CD4-positive, alpha-beta T cell (primary cell): Measurements from ENCODE around the gene ASTN1. TPM values are rescaled to one million over a fixed set of nuclear protein-coding genes. Genes with fewer than 3 reads are reported as not detected.

Experiments
- ATAC-seq: fragments of 200-7000 bp; cut with Tn5 transposase; one replicate; pipeline ENCODE4 v1.10.0; 2022; ENCODE audit warnings: mild to moderate bottlenecking; ENCODE audit not compliant: poor library complexity
- CTCF ChIA-PET: fragments of 350-600 bp; sonication (Branson Sonifier 250); formaldehyde crosslinking; loops from one replicate; lab custom pipeline; 2021; ENCODE audit warnings: antibody characterized with exemption, inconsistent platforms; lab: Charles Lee
- POLR2A ChIA-PET: fragments of 350-600 bp; sonication (Branson Sonifier 250); formaldehyde crosslinking; loops from one replicate; lab custom pipeline; 2021; ENCODE audit warnings: antibody characterized with exemption, inconsistent platforms; lab: Charles Lee
- DNase-seq, 14 experiments: peaks; one replicate each; pipeline ENCODE4 v3.0.0-alpha.2; 2013 to 2020; ENCODE audit warnings: mixed read lengths in 2 of 14
- H3K27ac ChIP-seq, 2 donors: one replicate each; pipeline versions ENCODE4 v1.5.1 to v1.7.0; 2013; ENCODE audit warnings: low read length in 2 of 2, low read depth in 1 of 2, mild to moderate bottlenecking in 1 of 2
- H3K27me3 ChIP-seq, 2 experiments: 1 replicate in 1 of 2; 2 replicates in 1 of 2; pipeline versions ENCODE4 v1.6.1 to v1.7.0; 2013; ENCODE audit warnings: low read length in 2 of 2, control low read depth in 1 of 2, mild to moderate bottlenecking in 1 of 2, moderate library complexity in 1 of 2; ENCODE audit not compliant: insufficient read depth in 2 of 2, control insufficient read depth in 1 of 2
- H3K36me3 ChIP-seq: one replicate; pipeline ENCODE4 v1.6.1; 2013; ENCODE audit warnings: low read length, control low read depth; ENCODE audit not compliant: insufficient read depth
- H3K4me1 ChIP-seq: one replicate; pipeline ENCODE4 v1.6.1; 2013; ENCODE audit warnings: low read length, control low read depth; ENCODE audit not compliant: insufficient read depth
- H3K4me3 ChIP-seq: one replicate; pipeline ENCODE4 v1.5.1; 2013; ENCODE audit warnings: mild to moderate bottlenecking, low read length, moderate library complexity
- H3K9me3 ChIP-seq, 2 experiments: 1 replicate in 1 of 2; 2 replicates in 1 of 2; pipeline versions ENCODE4 v1.6.1 to v1.7.0; 2013; ENCODE audit warnings: low read length in 2 of 2, mild to moderate bottlenecking in 2 of 2, control low read depth in 1 of 2, moderate library complexity in 1 of 2; ENCODE audit not compliant: control insufficient read depth in 1 of 2, insufficient read depth in 1 of 2
- H3K27ac Mint-ChIP-seq: one replicate; pipeline ENCODE4 v1.8.0; 2020; ENCODE audit warnings: mixed read lengths
- H3K27me3 Mint-ChIP-seq: one replicate; pipeline ENCODE4 v1.8.0; 2021; ENCODE audit warnings: mixed read lengths
- H3K36me3 Mint-ChIP-seq: one replicate; pipeline ENCODE4 v1.8.0; 2021; ENCODE audit warnings: low read depth, mixed read lengths
- H3K4me1 Mint-ChIP-seq: one replicate; pipeline ENCODE4 v1.8.0; 2021; ENCODE audit warnings: low read depth, mixed read lengths
- H3K4me3 Mint-ChIP-seq: one replicate; pipeline ENCODE4 v1.8.0; 2020; ENCODE audit warnings: mild to moderate bottlenecking, mixed read lengths
- H3K9me3 Mint-ChIP-seq: one replicate; pipeline ENCODE4 v1.8.0; 2020; ENCODE audit warnings: mixed read lengths
- intact Hi-C, 2 experiments: fragments of 100-400 bp; cut with DNase I in 1 of 2; cut with micrococcal nuclease in 1 of 2; formaldehyde crosslinking; loops; one replicate each; pipeline versions ENCODE4 v1.15.1 to v1.9.0; 2023 to 2025; cut with DNase I, micrococcal nuclease
- total RNA-seq, 174 experiments: library from RNA in 2 of 174; stranded (reverse) in 2 of 174; gene quantifications; one replicate each; pipeline ENCODE4 v1.2.3 and lab custom pipeline; 2021 to 2026
- TF ChIP-seq, protein P1 (sequence below): fragments of 200-600 bp; IDR thresholded peaks from one replicate; pipeline ENCODE4 v1.8.0; 2022; ENCODE audit warnings: antibody characterized with exemption, mild to moderate bottlenecking

ASTN1 gene
- total RNA-seq, 2 experiments from 2014 or later: not detected

DNA sequence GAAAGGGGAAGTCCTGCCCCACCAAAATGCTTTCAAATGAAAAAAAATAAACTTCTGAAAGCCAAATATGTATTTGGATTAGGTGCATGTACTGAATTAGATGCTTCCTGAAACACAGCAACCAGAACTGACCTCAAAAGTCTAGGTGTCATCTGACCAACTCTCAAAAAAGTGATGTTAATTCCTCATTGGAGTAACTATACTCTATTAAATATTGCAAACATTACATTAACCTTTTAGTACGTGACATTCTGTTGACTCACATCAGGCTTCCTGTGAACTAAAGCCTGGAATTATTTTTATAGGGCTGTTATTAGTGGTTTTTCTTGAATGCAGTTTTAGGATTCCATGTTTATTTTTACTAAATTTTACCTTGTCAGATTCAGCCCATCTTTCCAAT, 73.5 kb downstream of the ASTN1 start:
- no peak overlapping the region for H3K27ac ChIP-seq
- H3K9me3 ChIP-seq: no peaks in the 10 kb centered on the region
- ChIA-PET POLR2A (no interaction called here), CTCF (no interaction called here)
- DNase-seq: no peak
- H3K4me3 ChIP-seq: no peak overlapping the region
- H3K4me3 Mint-ChIP-seq: no peak overlapping the region
- no peaks in the 10 kb centered on the region for H3K27me3 ChIP-seq
- H3K27me3 Mint-ChIP-seq: no peaks in the 10 kb centered on the region
- H3K36me3 ChIP-seq: no peaks in the 10 kb centered on the region
- TF ChIP-seq, protein P1, sequence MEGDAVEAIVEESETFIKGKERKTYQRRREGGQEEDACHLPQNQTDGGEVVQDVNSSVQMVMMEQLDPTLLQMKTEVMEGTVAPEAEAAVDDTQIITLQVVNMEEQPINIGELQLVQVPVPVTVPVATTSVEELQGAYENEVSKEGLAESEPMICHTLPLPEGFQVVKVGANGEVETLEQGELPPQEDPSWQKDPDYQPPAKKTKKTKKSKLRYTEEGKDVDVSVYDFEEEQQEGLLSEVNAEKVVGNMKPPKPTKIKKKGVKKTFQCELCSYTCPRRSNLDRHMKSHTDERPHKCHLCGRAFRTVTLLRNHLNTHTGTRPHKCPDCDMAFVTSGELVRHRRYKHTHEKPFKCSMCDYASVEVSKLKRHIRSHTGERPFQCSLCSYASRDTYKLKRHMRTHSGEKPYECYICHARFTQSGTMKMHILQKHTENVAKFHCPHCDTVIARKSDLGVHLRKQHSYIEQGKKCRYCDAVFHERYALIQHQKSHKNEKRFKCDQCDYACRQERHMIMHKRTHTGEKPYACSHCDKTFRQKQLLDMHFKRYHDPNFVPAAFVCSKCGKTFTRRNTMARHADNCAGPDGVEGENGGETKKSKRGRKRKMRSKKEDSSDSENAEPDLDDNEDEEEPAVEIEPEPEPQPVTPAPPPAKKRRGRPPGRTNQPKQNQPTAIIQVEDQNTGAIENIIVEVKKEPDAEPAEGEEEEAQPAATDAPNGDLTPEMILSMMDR: no peak
- ATAC-seq: no peak
- no peaks in the 10 kb centered on the region for H3K9me3 Mint-ChIP-seq
- no peaks in the 10 kb centered on the region for H3K4me1 ChIP-seq
- no peak overlapping the region for H3K27ac Mint-ChIP-seq
- H3K4me1 Mint-ChIP-seq: no peaks in the 10 kb centered on the region
- no peaks in the 10 kb centered on the region for H3K36me3 Mint-ChIP-seq
- intact Hi-C loops: no loop called here

DNA sequence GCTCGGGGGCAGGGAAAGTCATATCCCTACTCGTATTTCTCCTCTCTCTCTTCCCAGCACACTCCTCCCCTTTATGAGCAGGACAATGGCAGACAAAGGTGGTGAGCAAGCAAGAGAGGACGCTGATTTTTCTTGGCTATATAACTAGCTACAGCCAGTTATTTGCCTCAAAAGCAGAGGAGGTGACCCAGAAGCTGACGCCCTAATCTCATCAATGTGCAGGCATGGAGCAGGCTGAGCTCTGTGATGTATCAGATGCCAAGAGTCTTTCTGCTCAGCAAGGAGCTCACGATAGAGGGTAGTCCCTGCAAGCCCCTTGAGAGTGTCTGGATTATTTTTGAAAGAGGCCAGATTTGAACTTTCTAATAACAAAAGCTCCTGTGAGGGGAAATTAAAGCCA, 75.5 kb downstream of the ASTN1 start:
- no peaks in the 10 kb centered on the region for H3K36me3 ChIP-seq
- H3K9me3 ChIP-seq: no peaks in the 10 kb centered on the region
- H3K27ac Mint-ChIP-seq: no peak overlapping the region
- ATAC-seq: no peak
- no peaks in the 10 kb centered on the region for H3K36me3 Mint-ChIP-seq
- DNase-seq: no peak
- H3K9me3 Mint-ChIP-seq: no peaks in the 10 kb centered on the region
- H3K27me3 Mint-ChIP-seq: no peaks in the 10 kb centered on the region
- POLR2A ChIA-PET: no interaction called here
- H3K4me3 Mint-ChIP-seq: no peak overlapping the region
- no peaks in the 10 kb centered on the region for H3K4me1 ChIP-seq
- no peaks in the 10 kb centered on the region for H3K4me1 Mint-ChIP-seq
- TF ChIP-seq, protein P1: no peak
- H3K27ac ChIP-seq: no peak overlapping the region
- intact Hi-C loops: no loop called here
- H3K4me3 ChIP-seq: no peak overlapping the region
- CTCF ChIA-PET: no interaction called here
- no peaks in the 10 kb centered on the region for H3K27me3 ChIP-seq

DNA sequence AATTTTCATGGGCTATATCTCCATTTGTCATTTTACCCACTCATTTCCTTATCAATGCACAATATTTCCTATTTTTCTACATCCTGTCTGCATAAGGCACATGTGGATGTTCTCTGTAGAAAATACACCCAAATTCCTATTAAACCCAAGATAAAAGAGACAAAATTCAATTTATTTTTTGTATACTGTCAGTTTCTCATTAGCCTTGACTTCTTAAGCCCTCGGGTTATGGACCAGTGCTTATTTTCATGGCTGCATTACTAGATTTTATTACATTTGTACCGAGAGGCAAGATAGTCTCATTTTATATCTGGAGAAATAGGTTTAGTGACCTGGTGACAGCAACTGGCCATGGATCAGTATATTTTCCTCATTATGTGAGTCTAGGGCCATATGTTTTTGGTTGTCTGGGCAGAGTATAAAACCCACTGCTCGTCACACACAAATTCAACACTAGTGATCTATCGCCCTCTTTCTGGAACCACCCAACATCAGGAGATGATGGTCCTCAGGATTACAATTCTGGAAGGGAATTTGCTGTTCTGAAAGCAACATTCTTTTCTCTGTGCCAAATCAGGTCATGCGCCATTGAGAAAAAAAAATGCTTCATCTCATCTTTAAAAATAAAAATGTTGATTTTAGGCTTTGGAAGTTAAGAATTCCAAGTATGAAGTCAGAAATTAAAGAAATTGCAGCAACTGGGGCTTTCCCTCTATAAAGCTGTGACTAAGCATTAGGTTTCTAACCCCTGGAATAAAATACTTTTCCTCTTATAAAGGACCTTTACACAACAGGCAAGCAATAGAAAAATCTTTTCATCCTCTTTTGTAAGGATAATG, 81.4 kb downstream of the ASTN1 start:
- Mint-ChIP-seq H3K4me1 (no peaks in the 10 kb centered on the region), H3K4me3 (no peak overlapping the region), H3K9me3 (peaks cover 2% of the 10 kb centered on the region), H3K27ac (no peak overlapping the region), H3K36me3 (no peaks in the 10 kb centered on the region), H3K27me3 (no peaks in the 10 kb centered on the region)
- DNase-seq (no peak), ATAC-seq (no peak)
- H3K36me3 ChIP-seq: no peaks in the 10 kb centered on the region
- no peak overlapping the region for H3K27ac ChIP-seq
- H3K9me3 ChIP-seq: no peaks in the 10 kb centered on the region
- POLR2A ChIA-PET: no interaction called here
- intact Hi-C loops: no loop called here
- H3K4me1 ChIP-seq: no peaks in the 10 kb centered on the region
- CTCF ChIA-PET: no interaction called here
- H3K27me3 ChIP-seq: no peaks in the 10 kb centered on the region
- no peak overlapping the region for H3K4me3 ChIP-seq
- TF ChIP-seq, protein P1: no peak
